HepG2 (cell line): ENCODE measurements around the gene CUL7. TPM values are rescaled to one million over a fixed set of nuclear protein-coding genes. Genes with fewer than 3 reads are reported as not detected.

ENCODE experiments used
- ASH2L ChIP-seq: fragments of 300-600, 200-600 bp; sonication (generic); IDR thresholded peaks from 2 replicates; pipeline ENCODE4 v1.7.0; 2017; ENCODE audit warnings: low read depth, mild to moderate bottlenecking, moderate library complexity, mixed read lengths, low read length; ENCODE audit not compliant: insufficient read length
- GABPB1 ChIP-seq: IDR thresholded peaks from 2 replicates; pipeline ENCODE4 v1.6.1; 2016; ENCODE audit warnings: mild to moderate bottlenecking, missing genetic modification reagents, moderate library complexity, missing compliant biosample characterization
- IRX3 ChIP-seq: sonication (generic); formaldehyde crosslinking; IDR thresholded peaks from 2 replicates; pipeline ENCODE4 v1.8.1; 2023; ENCODE audit warnings: mild to moderate bottlenecking, low read depth, missing genetic modification reagents, borderline replicate concordance
- KLF11 ChIP-seq: IDR thresholded peaks from 2 replicates; pipeline ENCODE4 v1.6.1; 2016; ENCODE audit warnings: missing compliant biosample characterization
- MATR3 ChIP-seq: sonication (generic); formaldehyde crosslinking; IDR thresholded peaks from 2 replicates; pipeline ENCODE4 v1.4.0; 2020; ENCODE audit warnings: missing genetic modification reagents
- NRL ChIP-seq: sonication (generic); formaldehyde crosslinking; IDR thresholded peaks from 2 replicates; pipeline ENCODE4 v1.5.0; 2020; ENCODE audit warnings: missing genetic modification reagents, mild to moderate bottlenecking, moderate library complexity, borderline replicate concordance
- PPARG ChIP-seq: conservative IDR thresholded peaks from 2 replicates; pipeline ENCODE4 v1.6.1; 2016; ENCODE audit warnings: missing biosample characterization, missing genetic modification reagents
- RFX3 ChIP-seq: IDR thresholded peaks from 2 replicates; pipeline ENCODE4 v1.6.1; 2016; ENCODE audit warnings: missing biosample characterization, missing genetic modification reagents
- TEAD3 ChIP-seq: optimal IDR thresholded peaks from 2 replicates; pipeline ENCODE3; 2016; ENCODE audit warnings: borderline replicate concordance
- ZFP1 ChIP-seq: IDR thresholded peaks from 2 replicates; pipeline ENCODE4 v1.6.1; 2016
- ZFP36 ChIP-seq: fragments of 150-350 bp; IDR thresholded peaks from 2 replicates; pipeline ENCODE4 v1.6.1; 2018; ENCODE audit warnings: borderline replicate concordance, low read length, low read depth; ENCODE audit not compliant: partially characterized antibody
- ZKSCAN5 ChIP-seq: sonication (generic); formaldehyde crosslinking; IDR thresholded peaks from 2 replicates; pipeline ENCODE4 v1.5.1; 2020; ENCODE audit warnings: mild to moderate bottlenecking, missing genetic modification reagents
- ZNF230 ChIP-seq: sonication (generic); formaldehyde crosslinking; IDR thresholded peaks from 2 replicates; pipeline ENCODE4 v1.4.0; 2020; ENCODE audit warnings: mild to moderate bottlenecking, missing genetic modification reagents
- ZNF431 ChIP-seq: sonication (generic); formaldehyde crosslinking; IDR thresholded peaks from 2 replicates; pipeline ENCODE4 v1.9.0; 2022; ENCODE audit warnings: missing genetic modification reagents, low read depth, mild to moderate bottlenecking, borderline replicate concordance
- ZNF451 ChIP-seq: sonication (generic); formaldehyde crosslinking; IDR thresholded peaks from 2 replicates; pipeline ENCODE4 v1.5.0; 2020; ENCODE audit warnings: mild to moderate bottlenecking, missing genetic modification reagents
- ZNF484 ChIP-seq: sonication (generic); formaldehyde crosslinking; IDR thresholded peaks from 2 replicates; pipeline ENCODE4 v1.5.1; 2020; ENCODE audit warnings: mild to moderate bottlenecking, low read depth, missing genetic modification reagents, borderline replicate concordance
- ZNF563 ChIP-seq: sonication (generic); formaldehyde crosslinking; IDR thresholded peaks from 2 replicates; pipeline ENCODE4 v1.8.0; 2022; ENCODE audit warnings: mild to moderate bottlenecking, moderate library complexity, missing genetic modification reagents
- ZNF605 ChIP-seq: sonication (generic); formaldehyde crosslinking; IDR thresholded peaks from 2 replicates; pipeline ENCODE4 v1.8.0; 2022; ENCODE audit warnings: mild to moderate bottlenecking, missing genetic modification reagents
- polyA plus RNA-seq, 8 experiments: library from polyadenylated mRNA; depleted of rRNA in 3 of 8; stranded (reverse) in 7 of 8; unstranded in 1 of 8; fragments of >200 nt; fragmentation: Illumina TruSeq in 4 of 8; extraction: Trizol in 4 of 8; gene quantifications; 2 replicates each; pipeline versions ENCODE4 v1.2.1 to v1.2.3, GENCODE V29; 2011 to 2016; ENCODE audit warnings: low read depth in 4 of 8, missing spikeins in 1 of 8, mixed read lengths in 1 of 8; ENCODE audit not compliant: insufficient read depth in 1 of 8
- total RNA-seq, 5 experiments: library from RNA; depleted of rRNA; stranded (reverse); fragments of >200 nt; fragmentation: Illumina TruSeq; extraction: Trizol; gene quantifications; 2 replicates each; pipeline ENCODE4 v1.2.3, GENCODE V29; 2016; ENCODE audit warnings: low read depth in 1 of 5
- TF ChIP-seq, protein P1 (sequence below): sonication (generic); formaldehyde crosslinking; IDR thresholded peaks from 2 replicates; pipeline ENCODE4 v1.4.0; 2020; ENCODE audit warnings: mild to moderate bottlenecking, low read depth, missing genetic modification reagents
- TF ChIP-seq, protein P2 (sequence below): sonication (generic); formaldehyde crosslinking; IDR thresholded peaks from 2 replicates; pipeline ENCODE4 v1.8.1; 2022; ENCODE audit warnings: low read depth, mild to moderate bottlenecking, missing genetic modification reagents
- TF ChIP-seq, protein P3 (sequence below): sonication (generic); formaldehyde crosslinking; IDR thresholded peaks from 2 replicates; pipeline ENCODE4 v1.8.1; 2023; ENCODE audit warnings: mild to moderate bottlenecking, missing genetic modification reagents
- TF ChIP-seq, protein P4 (sequence below): sonication (generic); formaldehyde crosslinking; IDR thresholded peaks from 2 replicates; pipeline ENCODE4 v1.4.0; 2020; ENCODE audit warnings: missing genetic modification reagents, mild to moderate bottlenecking, borderline replicate concordance

CUL7 gene
- total and polyA plus RNA-seq, 2 of the 13 experiments (the other 11 are each of a cell fraction or from before 2014, with no cell fraction given), result 32.0 to 60.7 TPM

DNA sequence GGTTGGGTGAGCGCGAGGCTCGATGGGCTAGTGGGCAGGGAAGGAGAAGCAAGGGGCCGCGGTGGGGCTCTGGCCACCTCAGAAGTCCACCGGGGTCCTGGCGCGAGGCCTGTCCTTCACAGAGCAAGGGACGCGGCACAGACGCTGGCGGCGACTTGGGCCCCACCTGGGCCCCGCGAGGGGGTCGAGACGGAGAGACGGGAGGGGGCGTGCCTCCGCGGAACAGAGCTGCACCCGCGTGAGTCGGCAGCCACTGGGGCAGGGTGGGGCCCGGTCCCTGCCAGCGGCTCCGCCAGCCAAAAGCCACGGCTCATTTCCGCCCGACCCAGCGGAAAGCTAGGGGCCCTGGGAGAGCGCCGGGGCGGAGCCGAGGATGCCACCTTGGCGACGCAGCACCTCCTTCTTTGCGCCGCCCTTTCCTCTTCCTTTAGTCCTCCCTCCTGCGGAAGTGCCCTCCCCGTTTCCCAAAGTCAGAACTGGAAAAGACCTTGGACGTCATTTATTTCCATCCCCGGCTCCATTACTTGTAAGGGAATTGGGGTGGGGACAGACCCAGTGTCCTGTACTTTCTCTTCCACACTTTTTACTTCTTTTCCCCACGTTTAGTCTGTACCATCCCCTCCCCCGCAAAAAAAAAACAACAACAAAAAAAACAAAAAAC is at the start of gene CUL7 (continued):
- TF ChIP-seq, protein P1, sequence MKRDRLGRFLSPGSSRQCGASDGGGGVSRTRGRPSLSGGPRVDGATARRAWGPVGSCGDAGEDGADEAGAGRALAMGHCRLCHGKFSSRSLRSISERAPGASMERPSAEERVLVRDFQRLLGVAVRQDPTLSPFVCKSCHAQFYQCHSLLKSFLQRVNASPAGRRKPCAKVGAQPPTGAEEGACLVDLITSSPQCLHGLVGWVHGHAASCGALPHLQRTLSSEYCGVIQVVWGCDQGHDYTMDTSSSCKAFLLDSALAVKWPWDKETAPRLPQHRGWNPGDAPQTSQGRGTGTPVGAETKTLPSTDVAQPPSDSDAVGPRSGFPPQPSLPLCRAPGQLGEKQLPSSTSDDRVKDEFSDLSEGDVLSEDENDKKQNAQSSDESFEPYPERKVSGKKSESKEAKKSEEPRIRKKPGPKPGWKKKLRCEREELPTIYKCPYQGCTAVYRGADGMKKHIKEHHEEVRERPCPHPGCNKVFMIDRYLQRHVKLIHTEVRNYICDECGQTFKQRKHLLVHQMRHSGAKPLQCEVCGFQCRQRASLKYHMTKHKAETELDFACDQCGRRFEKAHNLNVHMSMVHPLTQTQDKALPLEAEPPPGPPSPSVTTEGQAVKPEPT (CRISPR knock-in tag), result no peak
- peak; percentile 53 for TF ChIP-seq RFX3 (CRISPR knock-in tag)
- TF ChIP-seq ZNF563, result peak; percentile 90
- TF ChIP-seq ZNF484 (CRISPR knock-in tag), result 0 out of 2 replicates have a peak, but pooled peaks have one; percentile 86
- no peak for TF ChIP-seq ZKSCAN5 (CRISPR knock-in tag)
- TF ChIP-seq KLF11 (CRISPR knock-in tag), result peak; percentile 95; the same call in 1 of the 2 replicates
- peak; percentile 96; the same call in 1 of the 2 replicates for TF ChIP-seq NRL (CRISPR knock-in tag)
- TF ChIP-seq, protein P2, sequence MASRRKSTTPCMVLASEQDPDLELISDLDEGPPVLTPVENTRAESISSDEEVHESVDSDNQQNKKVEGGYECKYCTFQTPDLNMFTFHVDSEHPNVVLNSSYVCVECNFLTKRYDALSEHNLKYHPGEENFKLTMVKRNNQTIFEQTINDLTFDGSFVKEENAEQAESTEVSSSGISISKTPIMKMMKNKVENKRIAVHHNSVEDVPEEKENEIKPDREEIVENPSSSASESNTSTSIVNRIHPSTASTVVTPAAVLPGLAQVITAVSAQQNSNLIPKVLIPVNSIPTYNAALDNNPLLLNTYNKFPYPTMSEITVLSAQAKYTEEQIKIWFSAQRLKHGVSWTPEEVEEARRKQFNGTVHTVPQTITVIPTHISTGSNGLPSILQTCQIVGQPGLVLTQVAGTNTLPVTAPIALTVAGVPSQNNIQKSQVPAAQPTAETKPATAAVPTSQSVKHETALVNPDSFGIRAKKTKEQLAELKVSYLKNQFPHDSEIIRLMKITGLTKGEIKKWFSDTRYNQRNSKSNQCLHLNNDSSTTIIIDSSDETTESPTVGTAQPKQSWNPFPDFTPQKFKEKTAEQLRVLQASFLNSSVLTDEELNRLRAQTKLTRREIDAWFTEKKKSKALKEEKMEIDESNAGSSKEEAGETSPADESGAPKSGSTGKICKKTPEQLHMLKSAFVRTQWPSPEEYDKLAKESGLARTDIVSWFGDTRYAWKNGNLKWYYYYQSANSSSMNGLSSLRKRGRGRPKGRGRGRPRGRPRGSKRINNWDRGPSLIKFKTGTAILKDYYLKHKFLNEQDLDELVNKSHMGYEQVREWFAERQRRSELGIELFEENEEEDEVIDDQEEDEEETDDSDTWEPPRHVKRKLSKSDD (CRISPR knock-in tag), result peak; percentile 39; the same call in 1 of the 2 replicates
- TF ChIP-seq, protein P3, sequence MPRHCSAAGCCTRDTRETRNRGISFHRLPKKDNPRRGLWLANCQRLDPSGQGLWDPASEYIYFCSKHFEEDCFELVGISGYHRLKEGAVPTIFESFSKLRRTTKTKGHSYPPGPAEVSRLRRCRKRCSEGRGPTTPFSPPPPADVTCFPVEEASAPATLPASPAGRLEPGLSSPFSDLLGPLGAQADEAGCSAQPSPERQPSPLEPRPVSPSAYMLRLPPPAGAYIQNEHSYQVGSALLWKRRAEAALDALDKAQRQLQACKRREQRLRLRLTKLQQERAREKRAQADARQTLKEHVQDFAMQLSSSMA (CRISPR knock-in tag), result peak; percentile 86
- TF ChIP-seq ZFP36, result no peak
- TF ChIP-seq ZFP1 (CRISPR knock-in tag), result peak; percentile 51; the same call in 1 of the 2 replicates
- no peak; the same call in 1 of the 2 replicates for TF ChIP-seq ZNF451 (CRISPR knock-in tag)
- TF ChIP-seq IRX3, result 0 out of 2 replicates have a peak, but pooled peaks have one; percentile 63
- TF ChIP-seq ASH2L, result peak; percentile 83
- TF ChIP-seq MATR3 (CRISPR knock-in tag), result no peak
- TF ChIP-seq ZNF431 (CRISPR knock-in tag), result peak; percentile 84; the same call in 1 of the 2 replicates
- TF ChIP-seq TEAD3, result peak; percentile 83
- TF ChIP-seq ZNF605 (CRISPR knock-in tag), result peak; percentile 92
- peak; percentile 82 for TF ChIP-seq PPARG
- TF ChIP-seq, protein P4, sequence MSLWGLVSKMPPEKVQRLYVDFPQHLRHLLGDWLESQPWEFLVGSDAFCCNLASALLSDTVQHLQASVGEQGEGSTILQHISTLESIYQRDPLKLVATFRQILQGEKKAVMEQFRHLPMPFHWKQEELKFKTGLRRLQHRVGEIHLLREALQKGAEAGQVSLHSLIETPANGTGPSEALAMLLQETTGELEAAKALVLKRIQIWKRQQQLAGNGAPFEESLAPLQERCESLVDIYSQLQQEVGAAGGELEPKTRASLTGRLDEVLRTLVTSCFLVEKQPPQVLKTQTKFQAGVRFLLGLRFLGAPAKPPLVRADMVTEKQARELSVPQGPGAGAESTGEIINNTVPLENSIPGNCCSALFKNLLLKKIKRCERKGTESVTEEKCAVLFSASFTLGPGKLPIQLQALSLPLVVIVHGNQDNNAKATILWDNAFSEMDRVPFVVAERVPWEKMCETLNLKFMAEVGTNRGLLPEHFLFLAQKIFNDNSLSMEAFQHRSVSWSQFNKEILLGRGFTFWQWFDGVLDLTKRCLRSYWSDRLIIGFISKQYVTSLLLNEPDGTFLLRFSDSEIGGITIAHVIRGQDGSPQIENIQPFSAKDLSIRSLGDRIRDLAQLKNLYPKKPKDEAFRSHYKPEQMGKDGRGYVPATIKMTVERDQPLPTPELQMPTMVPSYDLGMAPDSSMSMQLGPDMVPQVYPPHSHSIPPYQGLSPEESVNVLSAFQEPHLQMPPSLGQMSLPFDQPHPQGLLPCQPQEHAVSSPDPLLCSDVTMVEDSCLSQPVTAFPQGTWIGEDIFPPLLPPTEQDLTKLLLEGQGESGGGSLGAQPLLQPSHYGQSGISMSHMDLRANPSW (CRISPR knock-in tag), result peak; percentile 85; the same call in 1 of the 2 replicates
- peak; percentile 97 for TF ChIP-seq GABPB1 (CRISPR knock-in tag)
- peak; percentile 98 for TF ChIP-seq ZNF230
